Loucy (cell line): ENCODE measurements around the gene CIBAR2.

Source experiments
- H2AFZ ChIP-seq: fragments of 200-600 bp; sonication (generic); 2 replicates; pipeline ENCODE4 v1.6.0; 2016; ENCODE audit warnings: antibody characterized with exemption, mild to moderate bottlenecking, low read length, moderate library complexity
- H3F3A ChIP-seq: fragments of 200-600 bp; 2 replicates; pipeline ENCODE4 v1.6.0; 2016; ENCODE audit warnings: antibody characterized with exemption, low read depth, mild to moderate bottlenecking
- H3K27me3 ChIP-seq: fragments of 200-600 bp; sonication (generic); 2 replicates; pipeline ENCODE4 v1.6.1; 2014; ENCODE audit warnings: low read length, mild to moderate bottlenecking; ENCODE audit not compliant: insufficient read depth, poor library complexity, severe bottlenecking
- H3K36me3 ChIP-seq: fragments of 200-600 bp; sonication (generic); 2 replicates; pipeline ENCODE4 v1.6.1; 2016; ENCODE audit warnings: low read length; ENCODE audit not compliant: insufficient read depth
- H3K4me1 ChIP-seq: fragments of 200-600 bp; sonication (generic); 2 replicates; pipeline ENCODE4 v1.5.1; 2014; ENCODE audit warnings: low read length, mild to moderate bottlenecking; ENCODE audit not compliant: insufficient read depth, poor library complexity, severe bottlenecking
- H3K4me2 ChIP-seq: fragments of 200-600 bp; sonication (generic); 2 replicates; pipeline ENCODE4 v1.6.0; 2014; ENCODE audit warnings: antibody characterized with exemption, low read length, low read depth, mild to moderate bottlenecking; ENCODE audit not compliant: poor library complexity, severe bottlenecking
- H3K4me3 ChIP-seq: fragments of 200-600 bp; sonication (generic); 2 replicates; pipeline ENCODE4 v1.5.1; 2014; ENCODE audit warnings: low read length, mild to moderate bottlenecking, mixed read lengths; ENCODE audit not compliant: poor library complexity, severe bottlenecking
- H3K79me2 ChIP-seq: fragments of 200-600 bp; sonication (generic); 2 replicates; pipeline ENCODE4 v1.6.1; 2014; ENCODE audit warnings: low read length; ENCODE audit not compliant: insufficient read depth
- H3K9ac ChIP-seq: fragments of 200-600 bp; sonication (generic); 2 replicates; pipeline ENCODE4 v1.6.0; 2014; ENCODE audit warnings: mild to moderate bottlenecking, low read depth, low read length, moderate library complexity; ENCODE audit not compliant: poor library complexity, severe bottlenecking
- H3K9me2 ChIP-seq: fragments of 200-600 bp; sonication (generic); replicated peaks from 2 replicates; pipeline ENCODE4 v1.6.1; 2016; ENCODE audit warnings: low read depth, low read length, mixed read lengths
- H3K9me3 ChIP-seq: fragments of 200-600 bp; sonication (generic); 2 replicates; pipeline ENCODE4 v1.6.1; 2014; ENCODE audit warnings: mild to moderate bottlenecking, antibody characterized with exemption, low read length, low read depth; ENCODE audit not compliant: insufficient read depth
- H4K20me1 ChIP-seq: fragments of 200-600 bp; sonication (generic); 2 replicates; pipeline ENCODE4 v1.6.0; 2014; ENCODE audit warnings: antibody characterized with exemption, low read length, mild to moderate bottlenecking; ENCODE audit not compliant: insufficient read depth, poor library complexity, severe bottlenecking
- EZH2phosphoT487 ChIP-seq: fragments of 200-600 bp; IDR thresholded peaks from 2 replicates; pipeline ENCODE4 v1.6.1; 2018; ENCODE audit warnings: antibody characterized with exemption, mild to moderate bottlenecking, moderate library complexity, borderline replicate concordance
- TF ChIP-seq, protein P1 (sequence below): fragments of 200-600 bp; sonication (generic); conservative IDR thresholded peaks from 2 replicates; pipeline ENCODE4 v1.5.1; 2014; ENCODE audit warnings: mild to moderate bottlenecking, antibody characterized with exemption, low read length

The CIBAR2 gene

DNA sequence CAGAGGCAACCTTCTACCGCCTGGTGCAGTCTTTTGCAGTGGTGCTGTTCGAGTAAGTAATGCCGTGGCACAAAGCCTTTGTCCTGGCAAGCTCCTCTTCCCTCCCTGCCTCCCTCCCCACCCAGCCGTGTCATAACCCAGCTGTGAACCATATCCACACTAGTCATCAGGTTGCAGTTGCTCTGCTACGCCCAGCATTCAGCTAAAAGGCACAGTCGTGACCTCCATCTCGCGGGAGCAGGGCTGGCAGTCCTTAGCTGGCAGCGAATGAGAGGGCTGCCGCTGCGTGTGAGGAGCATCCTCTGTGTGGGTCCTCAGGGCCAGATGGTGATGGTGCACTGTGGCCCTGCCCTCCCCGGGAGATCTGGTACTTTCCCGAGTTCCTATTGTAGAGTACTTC lies 39.3 kb downstream of the CIBAR2 start:
- TF ChIP-seq EZH2phosphoT487, result no peak
- TF ChIP-seq, protein P1, sequence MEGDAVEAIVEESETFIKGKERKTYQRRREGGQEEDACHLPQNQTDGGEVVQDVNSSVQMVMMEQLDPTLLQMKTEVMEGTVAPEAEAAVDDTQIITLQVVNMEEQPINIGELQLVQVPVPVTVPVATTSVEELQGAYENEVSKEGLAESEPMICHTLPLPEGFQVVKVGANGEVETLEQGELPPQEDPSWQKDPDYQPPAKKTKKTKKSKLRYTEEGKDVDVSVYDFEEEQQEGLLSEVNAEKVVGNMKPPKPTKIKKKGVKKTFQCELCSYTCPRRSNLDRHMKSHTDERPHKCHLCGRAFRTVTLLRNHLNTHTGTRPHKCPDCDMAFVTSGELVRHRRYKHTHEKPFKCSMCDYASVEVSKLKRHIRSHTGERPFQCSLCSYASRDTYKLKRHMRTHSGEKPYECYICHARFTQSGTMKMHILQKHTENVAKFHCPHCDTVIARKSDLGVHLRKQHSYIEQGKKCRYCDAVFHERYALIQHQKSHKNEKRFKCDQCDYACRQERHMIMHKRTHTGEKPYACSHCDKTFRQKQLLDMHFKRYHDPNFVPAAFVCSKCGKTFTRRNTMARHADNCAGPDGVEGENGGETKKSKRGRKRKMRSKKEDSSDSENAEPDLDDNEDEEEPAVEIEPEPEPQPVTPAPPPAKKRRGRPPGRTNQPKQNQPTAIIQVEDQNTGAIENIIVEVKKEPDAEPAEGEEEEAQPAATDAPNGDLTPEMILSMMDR, result no peak
- Histone ChIP-seq H4K20me1 (no peaks in the 10 kb centered on the region), H3K36me3 (no peaks in the 10 kb centered on the region), H3K4me3 (no peak overlapping the region), H3K9me2 (no peaks in the 10 kb centered on the region), H3K27me3 (no peaks in the 10 kb centered on the region), H3K4me1 (no peaks in the 10 kb centered on the region), H3K4me2 (no peak overlapping the region), H3K9ac (no peak overlapping the region), H2AFZ (no peak overlapping the region), H3K9me3 (no peaks in the 10 kb centered on the region), H3F3A (no peaks in the 10 kb centered on the region), H3K79me2 (no peaks in the 10 kb centered on the region)

DNA sequence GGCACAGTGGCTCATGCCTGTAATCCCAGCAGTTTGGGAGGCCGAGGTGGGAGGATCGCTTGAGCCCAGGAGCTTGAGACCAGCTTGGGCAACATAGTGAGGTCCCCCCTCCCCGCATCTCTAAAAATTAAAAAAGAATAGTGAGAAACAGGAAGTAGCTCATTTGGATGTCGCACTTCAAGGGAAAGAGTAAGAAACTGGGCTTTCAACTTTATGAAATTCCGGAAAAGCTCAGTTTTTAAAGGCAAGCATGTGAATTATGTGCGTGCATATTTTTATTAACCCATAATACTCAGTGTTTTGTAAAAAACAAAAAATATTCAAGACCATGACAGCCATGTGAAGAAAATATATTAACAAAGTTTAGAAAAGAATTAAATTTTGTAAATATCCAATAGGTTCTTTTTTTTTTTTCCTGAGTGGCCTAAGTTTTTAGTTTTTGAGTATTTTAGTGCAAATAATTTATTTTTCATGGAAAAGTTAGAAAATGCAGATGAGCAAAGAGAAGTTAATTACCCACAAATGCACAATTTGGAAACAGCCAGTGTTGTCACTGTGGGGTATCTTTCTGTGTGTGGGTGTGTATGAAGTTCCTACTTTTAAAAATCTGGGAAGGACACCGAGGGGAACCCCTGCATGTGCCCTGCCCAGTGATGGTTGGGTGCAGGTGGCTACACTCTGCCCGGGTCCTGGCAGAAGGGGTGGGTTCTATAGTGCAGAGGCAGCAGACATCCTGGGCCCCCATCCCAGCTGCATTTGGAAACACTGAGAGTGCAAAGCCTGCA lies 40.0 kb downstream of the CIBAR2 start:
- Histone ChIP-seq H3K4me3 (no peak overlapping the region), H3K4me2 (no peak overlapping the region), H4K20me1 (no peaks in the 10 kb centered on the region), H3F3A (no peaks in the 10 kb centered on the region), H3K4me1 (no peaks in the 10 kb centered on the region), H3K9ac (no peak overlapping the region), H3K27me3 (no peaks in the 10 kb centered on the region), H3K79me2 (no peaks in the 10 kb centered on the region), H3K9me2 (no peaks in the 10 kb centered on the region), H3K9me3 (no peaks in the 10 kb centered on the region), H3K36me3 (no peaks in the 10 kb centered on the region), H2AFZ (no peak overlapping the region)
- TF ChIP-seq, protein P1, result no peak
- TF ChIP-seq EZH2phosphoT487, result no peak

DNA sequence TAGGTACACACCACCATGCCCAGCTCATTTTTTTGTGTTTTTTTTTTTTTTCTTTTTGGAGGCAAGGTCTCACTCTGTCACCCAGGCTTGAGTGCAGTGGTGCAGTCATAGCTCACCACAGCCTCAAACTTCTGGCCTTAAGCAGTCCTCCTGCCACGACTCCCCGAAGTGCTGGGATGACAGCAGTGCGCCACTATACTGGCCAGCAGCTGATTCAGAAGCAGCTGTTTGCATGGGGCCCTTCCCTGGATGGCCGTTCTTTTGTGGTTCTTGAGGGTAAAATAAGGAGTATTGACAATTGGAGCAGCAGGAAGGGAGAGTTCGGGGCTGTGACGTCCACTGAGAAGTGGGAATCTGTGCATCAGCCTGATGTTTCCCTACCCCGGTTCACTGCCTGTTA lies 43.1 kb downstream of the CIBAR2 start:
- Histone ChIP-seq H2AFZ (no peak overlapping the region), H3K27me3 (no peaks in the 10 kb centered on the region), H4K20me1 (no peaks in the 10 kb centered on the region), H3K9me3 (no peaks in the 10 kb centered on the region), H3K9ac (no peak overlapping the region), H3F3A (no peaks in the 10 kb centered on the region), H3K9me2 (no peaks in the 10 kb centered on the region), H3K4me2 (no peak overlapping the region), H3K4me3 (no peak overlapping the region), H3K79me2 (no peaks in the 10 kb centered on the region), H3K36me3 (no peaks in the 10 kb centered on the region), H3K4me1 (no peaks in the 10 kb centered on the region)
- TF ChIP-seq EZH2phosphoT487, result no peak

DNA sequence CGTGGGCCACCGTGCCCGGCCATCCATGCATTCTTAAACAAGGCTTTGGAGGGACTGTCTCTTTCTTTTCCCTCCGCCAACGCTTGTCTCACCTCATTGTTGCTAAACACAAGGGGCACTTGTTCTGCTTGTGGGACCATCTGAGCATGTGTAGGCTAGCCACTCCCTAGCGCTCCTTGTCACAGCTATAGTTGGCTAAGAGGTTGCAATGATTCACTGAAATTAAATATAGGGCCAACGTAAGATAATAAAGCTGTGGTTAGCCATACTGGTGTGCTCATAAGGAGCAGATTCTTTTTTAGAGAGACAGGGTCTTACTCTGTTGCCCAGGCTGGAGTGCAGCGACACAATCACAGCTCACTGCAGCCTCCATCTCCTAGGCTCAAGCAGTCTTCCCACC lies 43.5 kb downstream of the CIBAR2 start:
- Histone ChIP-seq H3K4me1 (no peaks in the 10 kb centered on the region), H3K27me3 (no peaks in the 10 kb centered on the region), H3K36me3 (no peaks in the 10 kb centered on the region), H2AFZ (no peak overlapping the region), H3K9me3 (no peaks in the 10 kb centered on the region), H4K20me1 (no peaks in the 10 kb centered on the region), H3K79me2 (no peaks in the 10 kb centered on the region), H3K9me2 (no peaks in the 10 kb centered on the region), H3K4me2 (no peak overlapping the region), H3K9ac (no peak overlapping the region), H3F3A (no peaks in the 10 kb centered on the region), H3K4me3 (no peak overlapping the region)
- no peak for TF ChIP-seq EZH2phosphoT487
- TF ChIP-seq, protein P1, result no peak
